SH-SY5Y (cell line): ENCODE results near the gene ASIC1.
A peak's percentile ranks its signal among the peaks of the same experiment; 100 is the strongest.

Experiments used
- GATA2 ChIP-seq: IDR thresholded peaks from 2 replicates; pipeline ENCODE4 v1.6.1; 2011; ENCODE audit warnings: mild to moderate bottlenecking, low read depth, low read length
- GATA3 ChIP-seq: IDR thresholded peaks from 2 replicates; pipeline ENCODE4 v1.6.1; 2011; ENCODE audit warnings: low read depth, mild to moderate bottlenecking, low read length, moderate library complexity

Gene ASIC1

DNA sequence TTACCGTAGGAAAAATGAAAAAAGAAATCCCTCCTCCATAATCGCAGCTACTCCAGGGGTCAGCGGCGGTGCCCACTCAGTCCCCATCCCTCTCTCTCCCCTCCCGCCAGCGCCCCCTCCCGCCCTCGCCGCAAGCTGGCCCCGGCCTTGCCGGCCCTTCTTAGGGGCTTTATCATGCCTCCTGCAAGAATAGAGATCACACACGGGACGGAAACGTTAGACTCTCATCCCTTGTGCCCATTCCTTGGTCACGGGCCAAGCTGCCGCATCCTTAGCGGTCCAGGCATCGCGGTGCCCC lies 53.9 kb downstream of the ASIC1 start:
- TF ChIP-seq GATA2 (no peak), GATA3 (no peak)

DNA sequence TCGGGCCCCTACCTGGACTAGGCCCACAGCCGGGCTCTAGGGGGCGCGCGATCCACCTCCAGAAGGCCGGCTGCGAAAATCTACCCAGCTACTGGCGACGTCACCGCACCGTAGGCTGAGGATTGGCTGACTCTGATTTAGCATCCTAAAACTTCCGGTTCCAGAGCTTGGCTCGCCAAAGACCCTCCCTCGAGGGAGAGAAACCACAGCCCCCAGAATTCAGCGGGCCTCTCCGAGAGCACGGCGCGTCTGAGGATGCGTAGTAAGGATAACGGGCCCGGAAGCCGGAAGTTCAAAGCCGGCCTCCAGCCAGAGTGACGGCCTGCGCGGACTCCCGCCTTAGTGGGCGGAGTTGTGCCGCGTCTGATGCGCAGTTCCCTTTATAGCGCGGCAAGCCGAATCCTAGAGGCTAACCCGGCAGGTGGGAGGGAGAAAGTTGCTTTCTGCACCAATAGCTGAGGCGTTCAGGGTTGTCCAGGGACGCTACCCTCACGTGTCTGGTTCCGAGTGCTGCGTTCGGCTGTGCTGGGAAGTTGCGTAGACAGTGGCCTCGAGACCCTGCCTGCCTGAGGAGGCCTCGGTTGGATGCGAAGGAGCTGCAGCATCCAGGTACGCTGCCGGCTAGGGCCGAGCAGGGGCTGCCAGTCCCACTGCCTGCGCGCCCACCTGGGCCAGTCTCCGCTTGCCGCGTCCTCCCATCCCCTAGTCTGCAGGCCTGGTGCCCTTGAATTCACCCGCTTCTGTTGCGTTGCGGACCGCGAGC lies 54.5 kb downstream of the ASIC1 start, which contains the start of gene COX14:
Gene COX14 (plus strand): TSS at position 544 of the 763 bp plus-strand sequence. CDS start 7,808 bp downstream, outside the sequence.
- TF ChIP-seq GATA3 (no peak), GATA2 (0 out of 2 replicates have a peak, but pooled peaks have one; percentile 31)

DNA sequence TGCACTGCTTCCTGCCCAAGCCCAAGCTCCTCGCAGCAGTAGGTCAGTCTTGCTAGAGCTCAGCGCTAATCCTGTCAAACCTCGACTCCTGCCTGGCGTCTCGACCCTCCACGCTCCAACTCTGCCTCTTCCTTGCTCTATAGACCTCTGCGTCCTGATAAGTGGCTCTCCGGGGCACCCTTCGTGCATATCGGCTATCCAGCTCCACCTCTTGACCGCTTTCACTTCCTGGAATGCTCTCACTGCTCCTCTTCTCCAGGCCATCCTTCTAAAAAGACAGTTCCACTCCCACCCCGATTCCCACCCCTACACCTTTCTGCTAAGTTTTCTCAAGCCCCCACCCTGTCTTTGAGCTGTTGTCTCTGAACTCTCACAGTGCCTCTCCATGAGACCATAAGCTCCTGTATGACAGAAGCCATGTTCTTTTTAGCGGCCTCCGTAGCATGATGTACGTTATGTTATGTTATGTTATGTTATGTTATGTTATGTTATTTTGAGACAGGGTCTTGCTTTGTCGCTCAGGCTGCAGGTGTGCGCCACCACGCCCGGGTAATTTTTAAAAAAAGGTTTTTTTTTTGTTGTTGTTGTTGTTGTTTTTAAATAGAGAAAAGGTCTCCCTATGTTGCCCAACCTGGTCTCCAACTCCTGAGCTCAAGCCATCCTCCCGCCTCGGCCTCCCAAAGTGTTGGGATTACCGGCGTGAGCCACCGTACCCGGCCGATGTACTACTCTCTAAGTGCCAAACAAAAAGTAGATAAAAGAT lies 55.2 kb downstream of the ASIC1 start:
- TF ChIP-seq GATA3 (no peak), GATA2 (no peak)

DNA sequence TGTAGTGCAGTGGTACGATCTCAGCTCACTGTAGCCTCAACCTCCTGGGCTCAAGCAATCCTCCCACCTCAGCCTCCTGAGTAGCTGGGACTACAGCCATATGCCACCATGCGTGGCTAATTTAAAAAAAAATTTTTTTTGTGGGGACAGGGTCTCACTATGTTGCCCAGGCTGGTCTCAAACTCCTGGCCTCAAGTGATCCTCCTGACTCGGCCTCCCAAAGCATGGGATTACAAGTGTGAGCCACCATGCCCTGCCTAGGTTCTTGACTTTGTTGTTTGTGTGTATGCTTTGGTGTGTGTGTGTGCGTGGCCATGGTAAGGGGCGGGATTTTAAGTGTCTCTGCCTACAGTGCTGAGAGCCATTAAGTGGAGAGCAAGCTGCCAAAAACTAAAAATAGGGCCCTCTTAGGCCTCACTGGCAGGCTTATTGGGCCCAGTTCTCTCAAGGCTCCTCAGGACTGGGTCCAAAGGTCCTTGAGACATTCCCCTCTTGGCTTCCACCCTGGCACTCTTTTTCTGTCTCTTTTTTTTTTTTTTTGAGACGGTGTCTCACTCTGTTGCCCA lies 59.7 kb downstream of the ASIC1 start:
- TF ChIP-seq GATA2 (no peak), GATA3 (no peak)

- no peak for TF ChIP-seq GATA3
- TF ChIP-seq GATA2, result no peak
Observed at GRCh38 chr12:50119387-50119786, 62.0 kb downstream of the ASIC1 start.

- TF ChIP-seq GATA2, result no peak
- no peak for TF ChIP-seq GATA3
Observed at GRCh38 chr12:50120521-50120920, 63.1 kb downstream of the ASIC1 start.

DNA sequence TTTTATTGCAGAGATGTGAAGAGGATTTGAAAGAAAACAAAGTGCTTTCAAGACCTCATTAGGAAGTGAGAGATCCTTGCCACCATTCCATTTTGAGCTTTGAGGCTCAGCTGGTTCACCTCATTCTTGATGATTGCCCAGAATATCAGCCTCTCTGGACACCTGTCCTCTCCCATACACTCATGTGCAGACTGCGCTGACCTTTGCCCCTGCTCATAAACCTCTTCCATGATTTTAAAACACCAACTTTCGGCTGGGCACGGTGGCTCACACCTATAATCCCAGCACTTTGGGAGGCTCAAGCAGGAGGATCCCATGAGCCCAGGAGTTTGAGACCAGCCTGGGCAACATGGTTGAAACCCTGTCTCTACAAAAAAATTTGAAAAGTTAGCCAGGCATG lies 63.6 kb downstream of the ASIC1 start:
- TF ChIP-seq GATA2, result no peak
- TF ChIP-seq GATA3, result no peak

DNA sequence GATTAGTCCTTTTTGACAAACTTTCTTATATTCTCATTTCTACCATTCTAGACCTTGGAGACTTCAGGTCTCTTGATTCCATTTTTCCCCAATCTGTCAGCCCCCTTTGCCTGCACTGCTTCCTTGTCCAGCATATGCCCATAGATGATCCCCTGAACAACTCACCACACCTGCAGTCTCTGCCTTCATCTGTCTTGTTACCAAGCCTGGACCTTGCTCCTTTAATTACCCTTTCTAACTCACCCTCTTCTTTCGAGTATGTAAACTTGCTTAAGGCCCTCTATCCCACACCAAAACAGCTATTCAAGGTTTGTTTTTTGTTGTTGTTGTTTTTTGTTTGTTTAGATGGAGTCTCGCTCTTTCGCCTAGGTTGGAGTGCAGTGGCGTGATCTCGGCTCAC lies 64.2 kb downstream of the ASIC1 start:
- TF ChIP-seq GATA2, result no peak
- no peak for TF ChIP-seq GATA3

DNA sequence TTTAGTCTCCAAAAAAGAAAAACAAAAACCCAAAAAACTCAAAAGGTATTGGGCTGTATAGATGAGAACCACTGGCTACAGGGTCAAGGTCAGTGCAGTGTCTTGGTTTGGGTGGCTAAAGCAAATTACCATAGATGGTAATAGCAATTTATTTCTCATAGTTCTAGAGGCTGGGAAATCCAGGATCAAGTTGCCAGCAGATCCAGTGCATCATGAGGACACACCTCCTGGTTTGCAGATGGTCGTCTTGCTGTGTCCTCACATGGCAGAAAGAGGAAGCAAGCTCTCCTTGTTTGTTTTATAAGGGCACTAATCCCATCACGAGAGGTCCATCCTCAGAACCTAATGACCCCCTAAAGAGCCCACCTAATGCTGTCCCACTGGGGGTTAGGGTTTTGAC lies 65.8 kb downstream of the ASIC1 start:
- TF ChIP-seq GATA3 (no peak), GATA2 (no peak)

GRCh38 chr12:50127546-50127945 lies 70.2 kb downstream of the ASIC1 start:
- TF ChIP-seq GATA3 (no peak), GATA2 (no peak)

GRCh38 chr12:50129290-50129689 lies 71.9 kb downstream of the ASIC1 start:
- TF ChIP-seq GATA3 (no peak), GATA2 (no peak)

- TF ChIP-seq GATA2 (no peak), GATA3 (no peak)
Observed at GRCh38 chr12:50132505-50133135, 75.2 kb downstream of the ASIC1 start.
